Measurements from ENCODE around the gene PICK1.

PICK1 gene

GRCh38 chr22:38049812-38050619, 7.2 kb upstream of the PICK1 start:
- no peak for DNase-seq (ENCODE audit: low read depth in 3 of 3)

- no peak for DNase-seq (ENCODE audit: low read depth in 3 of 3)
Measured at GRCh38 chr22:38050720-38051119, 6.5 kb upstream of the PICK1 start.

- DNase-seq (ENCODE audit: low read depth in 3 of 3), result no peak
Measured at GRCh38 chr22:38051261-38051660, 5.9 kb upstream of the PICK1 start.

GRCh38 chr22:38051900-38052862, 5.0 kb upstream of the PICK1 start:
- peak; percentile 48 to 60 (median 53) for DNase-seq (ENCODE audit: low read depth in 3 of 3)

GRCh38 chr22:38062791-38063190, 5.6 kb downstream of the PICK1 start:
- no peak for DNase-seq (ENCODE audit: low read depth in 3 of 3)

- no peak for DNase-seq (ENCODE audit: low read depth in 3 of 3)
Measured at GRCh38 chr22:38065539-38065938, 8.3 kb downstream of the PICK1 start.

- no peak for DNase-seq (ENCODE audit: low read depth in 3 of 3)
Measured at GRCh38 chr22:38066381-38067027, 9.3 kb downstream of the PICK1 start.

- DNase-seq (ENCODE audit: low read depth in 3 of 3), result no peak
Measured at GRCh38 chr22:38067028-38067415, 9.8 kb downstream of the PICK1 start.

- DNase-seq (ENCODE audit: low read depth in 3 of 3), result no peak
Measured at GRCh38 chr22:38067761-38068360, 10.7 kb downstream of the PICK1 start.

- DNase-seq (ENCODE audit: low read depth in 3 of 3), result no peak
Measured at GRCh38 chr22:38068641-38069371, 11.6 kb downstream of the PICK1 start.

GRCh38 chr22:38069372-38070249, 12.4 kb downstream of the PICK1 start:
- DNase-seq (ENCODE audit: low read depth in 3 of 3), result no peak

- no peak for DNase-seq (ENCODE audit: low read depth in 3 of 3)
Measured at GRCh38 chr22:38070250-38070921, 13.2 kb downstream of the PICK1 start.

- DNase-seq (ENCODE audit: low read depth in 3 of 3), result no peak
Measured at GRCh38 chr22:38071421-38072321, 14.5 kb downstream of the PICK1 start.

GRCh38 chr22:38072322-38073149, 15.3 kb downstream of the PICK1 start:
- no peak for DNase-seq (ENCODE audit: low read depth in 3 of 3)

GRCh38 chr22:38073150-38074130, 16.2 kb downstream of the PICK1 start:
- no peak for DNase-seq (ENCODE audit: low read depth in 3 of 3)

All from stimulated activated CD4-positive, alpha-beta T cell treated with anti-CD3 and anti-CD28 coated beads, TNF-alpha, amount 100 ng/mL, for 48 hours (primary cell).